HepG2 (cell line): Measurements from ENCODE around the gene TPRG1. TPM values are rescaled to one million over a fixed set of nuclear protein-coding genes. Genes with fewer than 3 reads are reported as not detected.

Experiments used
- MXD4 ChIP-seq: IDR thresholded peaks from 2 replicates; pipeline ENCODE4 v1.6.1; 2016; ENCODE audit warnings: mild to moderate bottlenecking, missing biosample characterization, missing genetic modification reagents
- PHB2 ChIP-seq: fragments of 450-650 bp; IDR thresholded peaks from 2 replicates; pipeline ENCODE4 v1.6.1; 2018; ENCODE audit not compliant: partially characterized antibody
- POLR2A ChIP-seq, 2 experiments: IDR thresholded peaks; 2 replicates each; pipeline ENCODE4 v1.6.1; 2011; ENCODE audit warnings: low read depth in 2 of 2, low read length in 2 of 2, mild to moderate bottlenecking in 1 of 2, moderate library complexity in 1 of 2; ENCODE audit not compliant: insufficient read depth in 1 of 2
- SOX5 ChIP-seq: IDR thresholded peaks from 2 replicates; pipeline ENCODE4 v1.6.1; 2016; ENCODE audit warnings: borderline replicate concordance
- STAT5B ChIP-seq: sonication (generic); formaldehyde crosslinking; IDR thresholded peaks from 2 replicates; pipeline ENCODE4 v1.4.0; 2020; ENCODE audit warnings: missing genetic modification reagents
- ZNF317 ChIP-seq: sonication (generic); formaldehyde crosslinking; IDR thresholded peaks from 2 replicates; pipeline ENCODE4 v1.5.0; 2020; ENCODE audit warnings: mild to moderate bottlenecking, missing genetic modification reagents
- ZNF562 ChIP-seq: sonication (generic); formaldehyde crosslinking; IDR thresholded peaks from 2 replicates; pipeline ENCODE4 v1.8.0; 2022; ENCODE audit warnings: missing genetic modification reagents, borderline replicate concordance
- ZNF652 ChIP-seq: IDR thresholded peaks from 2 replicates; pipeline ENCODE4 v1.6.1; 2016; ENCODE audit warnings: low read depth, borderline replicate concordance
- polyA plus RNA-seq, 8 experiments: library from polyadenylated mRNA; depleted of rRNA in 3 of 8; stranded (reverse) in 7 of 8; unstranded in 1 of 8; fragments of >200 nt; fragmentation: Illumina TruSeq in 4 of 8; extraction: Trizol in 4 of 8; gene quantifications; 2 replicates each; pipeline versions ENCODE4 v1.2.1 to v1.2.3, GENCODE V29; 2011 to 2016; ENCODE audit warnings: low read depth in 4 of 8, missing spikeins in 1 of 8, mixed read lengths in 1 of 8; ENCODE audit not compliant: insufficient read depth in 1 of 8
- total RNA-seq, 5 experiments: library from RNA; depleted of rRNA; stranded (reverse); fragments of >200 nt; fragmentation: Illumina TruSeq; extraction: Trizol; gene quantifications; 2 replicates each; pipeline ENCODE4 v1.2.3, GENCODE V29; 2016; ENCODE audit warnings: low read depth in 1 of 5
- TF ChIP-seq, protein P1 (sequence below): sonication (generic); formaldehyde crosslinking; IDR thresholded peaks from 2 replicates; pipeline ENCODE4 v1.8.1; 2023; ENCODE audit warnings: mild to moderate bottlenecking, inconsistent platforms, moderate library complexity, missing genetic modification reagents, borderline replicate concordance
- TF ChIP-seq, protein P2 (sequence below): sonication (generic); formaldehyde crosslinking; conservative IDR thresholded peaks from 2 replicates; pipeline ENCODE4 v1.4.0; 2020; ENCODE audit warnings: mild to moderate bottlenecking, missing genetic modification reagents, moderate library complexity
- TF ChIP-seq, protein P3 (sequence below): sonication (generic); formaldehyde crosslinking; IDR thresholded peaks from 2 replicates; pipeline ENCODE4 v1.4.0; 2020; ENCODE audit warnings: mild to moderate bottlenecking, missing genetic modification reagents
- TF ChIP-seq, protein P4 (sequence below): sonication (generic); formaldehyde crosslinking; IDR thresholded peaks from 2 replicates; pipeline ENCODE4 v1.4.0; 2020; ENCODE audit warnings: mild to moderate bottlenecking, low read depth, missing genetic modification reagents
- TF ChIP-seq, protein P5 (sequence below): sonication (generic); formaldehyde crosslinking; IDR thresholded peaks from 2 replicates; pipeline ENCODE4 v1.8.1; 2022; ENCODE audit warnings: low read depth, mild to moderate bottlenecking, missing genetic modification reagents
- TF ChIP-seq, protein P6 (sequence below): sonication (generic); formaldehyde crosslinking; IDR thresholded peaks from 2 replicates; pipeline ENCODE4; 2020; ENCODE audit warnings: missing genetic modification reagents, mild to moderate bottlenecking, borderline replicate concordance

The TPRG1 gene
- total and polyA plus RNA-seq, 2 of the 13 experiments (the other 11 are each of a cell fraction or from before 2014, with no cell fraction given), result 0.17 TPM; not detected in 1

DNA sequence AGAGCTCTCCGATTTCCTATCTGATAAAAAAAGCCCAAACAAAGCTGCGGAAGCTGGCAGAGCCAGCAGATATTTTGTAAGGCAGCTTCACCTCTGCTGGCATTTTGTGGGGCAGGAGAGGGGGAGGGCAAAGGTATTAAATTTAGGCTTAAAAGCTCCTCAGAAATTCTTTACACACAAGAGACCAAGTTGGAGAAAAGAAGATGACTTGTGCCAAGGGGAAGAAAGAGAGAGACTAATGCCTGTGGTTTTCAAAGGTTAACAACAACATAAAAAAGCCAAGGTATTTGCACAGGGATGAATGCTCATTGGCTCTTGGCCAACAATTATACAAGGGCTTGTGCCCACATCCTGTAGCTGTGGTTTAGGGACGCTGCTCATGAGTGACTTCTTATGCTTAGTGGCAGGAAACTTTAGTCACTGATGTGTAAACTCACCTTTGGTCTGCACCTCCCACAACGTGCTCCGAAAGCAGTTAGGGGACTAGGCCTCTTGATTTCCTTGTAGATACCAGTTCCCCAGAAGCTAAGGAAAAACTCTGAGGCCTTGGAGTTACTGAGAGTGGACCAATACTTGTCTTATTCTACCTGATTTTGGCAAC lies 152.9 kb downstream of the TPRG1 start (continued):
- TF ChIP-seq, protein P1, sequence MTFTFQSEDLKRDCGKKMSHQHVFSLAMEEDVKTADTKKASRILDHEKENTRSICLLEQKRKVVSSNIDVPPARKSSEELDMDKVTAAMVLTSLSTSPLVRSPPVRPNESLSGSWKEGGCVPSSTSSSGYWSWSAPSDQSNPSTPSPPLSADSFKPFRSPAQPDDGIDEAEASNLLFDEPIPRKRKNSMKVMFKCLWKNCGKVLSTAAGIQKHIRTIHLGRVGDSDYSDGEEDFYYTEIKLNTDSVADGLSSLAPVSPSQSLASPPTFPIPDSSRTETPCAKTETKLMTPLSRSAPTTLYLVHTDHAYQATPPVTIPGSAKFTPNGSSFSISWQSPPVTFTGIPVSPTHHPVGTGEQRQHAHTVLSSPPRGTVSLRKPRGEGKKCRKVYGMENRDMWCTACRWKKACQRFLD (CRISPR knock-in tag), result no peak
- TF ChIP-seq, protein P2, sequence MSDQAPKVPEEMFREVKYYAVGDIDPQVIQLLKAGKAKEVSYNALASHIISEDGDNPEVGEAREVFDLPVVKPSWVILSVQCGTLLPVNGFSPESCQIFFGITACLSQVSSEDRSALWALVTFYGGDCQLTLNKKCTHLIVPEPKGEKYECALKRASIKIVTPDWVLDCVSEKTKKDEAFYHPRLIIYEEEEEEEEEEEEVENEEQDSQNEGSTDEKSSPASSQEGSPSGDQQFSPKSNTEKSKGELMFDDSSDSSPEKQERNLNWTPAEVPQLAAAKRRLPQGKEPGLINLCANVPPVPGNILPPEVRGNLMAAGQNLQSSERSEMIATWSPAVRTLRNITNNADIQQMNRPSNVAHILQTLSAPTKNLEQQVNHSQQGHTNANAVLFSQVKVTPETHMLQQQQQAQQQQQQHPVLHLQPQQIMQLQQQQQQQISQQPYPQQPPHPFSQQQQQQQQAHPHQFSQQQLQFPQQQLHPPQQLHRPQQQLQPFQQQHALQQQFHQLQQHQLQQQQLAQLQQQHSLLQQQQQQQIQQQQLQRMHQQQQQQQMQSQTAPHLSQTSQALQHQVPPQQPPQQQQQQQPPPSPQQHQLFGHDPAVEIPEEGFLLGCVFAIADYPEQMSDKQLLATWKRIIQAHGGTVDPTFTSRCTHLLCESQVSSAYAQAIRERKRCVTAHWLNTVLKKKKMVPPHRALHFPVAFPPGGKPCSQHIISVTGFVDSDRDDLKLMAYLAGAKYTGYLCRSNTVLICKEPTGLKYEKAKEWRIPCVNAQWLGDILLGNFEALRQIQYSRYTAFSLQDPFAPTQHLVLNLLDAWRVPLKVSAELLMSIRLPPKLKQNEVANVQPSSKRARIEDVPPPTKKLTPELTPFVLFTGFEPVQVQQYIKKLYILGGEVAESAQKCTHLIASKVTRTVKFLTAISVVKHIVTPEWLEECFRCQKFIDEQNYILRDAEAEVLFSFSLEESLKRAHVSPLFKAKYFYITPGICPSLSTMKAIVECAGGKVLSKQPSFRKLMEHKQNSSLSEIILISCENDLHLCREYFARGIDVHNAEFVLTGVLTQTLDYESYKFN, result peak; percentile 51; the same call in 1 of the 2 replicates
- TF ChIP-seq SOX5 (CRISPR knock-in tag) (peak; percentile 54; the same call in 1 of the 2 replicates), PHB2 (no peak), POLR2A (IDR thresholded peaks at IDR 0.05; ENCODE audit: insufficient read depth in 1 of 2, low read depth in 2 of 2, low read length in 2 of 2) (no peak), STAT5B (CRISPR knock-in tag) (no peak), ZNF317 (CRISPR knock-in tag) (no peak), MXD4 (CRISPR knock-in tag) (no peak), ZNF652 (CRISPR knock-in tag) (peak; percentile 24; the same call in 1 of the 2 replicates), ZNF562 (CRISPR knock-in tag) (no peak)
- TF ChIP-seq, protein P3, sequence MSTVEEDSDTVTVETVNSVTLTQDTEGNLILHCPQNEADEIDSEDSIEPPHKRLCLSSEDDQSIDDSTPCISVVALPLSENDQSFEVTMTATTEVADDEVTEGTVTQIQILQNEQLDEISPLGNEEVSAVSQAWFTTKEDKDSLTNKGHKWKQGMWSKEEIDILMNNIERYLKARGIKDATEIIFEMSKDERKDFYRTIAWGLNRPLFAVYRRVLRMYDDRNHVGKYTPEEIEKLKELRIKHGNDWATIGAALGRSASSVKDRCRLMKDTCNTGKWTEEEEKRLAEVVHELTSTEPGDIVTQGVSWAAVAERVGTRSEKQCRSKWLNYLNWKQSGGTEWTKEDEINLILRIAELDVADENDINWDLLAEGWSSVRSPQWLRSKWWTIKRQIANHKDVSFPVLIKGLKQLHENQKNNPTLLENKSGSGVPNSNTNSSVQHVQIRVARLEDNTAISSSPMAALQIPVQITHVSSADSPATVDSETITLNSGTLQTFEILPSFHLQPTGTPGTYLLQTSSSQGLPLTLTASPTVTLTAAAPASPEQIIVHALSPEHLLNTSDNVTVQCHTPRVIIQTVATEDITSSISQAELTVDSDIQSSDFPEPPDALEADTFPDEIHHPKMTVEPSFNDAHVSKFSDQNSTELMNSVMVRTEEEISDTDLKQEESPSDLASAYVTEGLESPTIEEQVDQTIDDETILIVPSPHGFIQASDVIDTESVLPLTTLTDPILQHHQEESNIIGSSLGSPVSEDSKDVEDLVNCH, result no peak
- TF ChIP-seq, protein P4, sequence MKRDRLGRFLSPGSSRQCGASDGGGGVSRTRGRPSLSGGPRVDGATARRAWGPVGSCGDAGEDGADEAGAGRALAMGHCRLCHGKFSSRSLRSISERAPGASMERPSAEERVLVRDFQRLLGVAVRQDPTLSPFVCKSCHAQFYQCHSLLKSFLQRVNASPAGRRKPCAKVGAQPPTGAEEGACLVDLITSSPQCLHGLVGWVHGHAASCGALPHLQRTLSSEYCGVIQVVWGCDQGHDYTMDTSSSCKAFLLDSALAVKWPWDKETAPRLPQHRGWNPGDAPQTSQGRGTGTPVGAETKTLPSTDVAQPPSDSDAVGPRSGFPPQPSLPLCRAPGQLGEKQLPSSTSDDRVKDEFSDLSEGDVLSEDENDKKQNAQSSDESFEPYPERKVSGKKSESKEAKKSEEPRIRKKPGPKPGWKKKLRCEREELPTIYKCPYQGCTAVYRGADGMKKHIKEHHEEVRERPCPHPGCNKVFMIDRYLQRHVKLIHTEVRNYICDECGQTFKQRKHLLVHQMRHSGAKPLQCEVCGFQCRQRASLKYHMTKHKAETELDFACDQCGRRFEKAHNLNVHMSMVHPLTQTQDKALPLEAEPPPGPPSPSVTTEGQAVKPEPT, result no peak
- TF ChIP-seq, protein P5, sequence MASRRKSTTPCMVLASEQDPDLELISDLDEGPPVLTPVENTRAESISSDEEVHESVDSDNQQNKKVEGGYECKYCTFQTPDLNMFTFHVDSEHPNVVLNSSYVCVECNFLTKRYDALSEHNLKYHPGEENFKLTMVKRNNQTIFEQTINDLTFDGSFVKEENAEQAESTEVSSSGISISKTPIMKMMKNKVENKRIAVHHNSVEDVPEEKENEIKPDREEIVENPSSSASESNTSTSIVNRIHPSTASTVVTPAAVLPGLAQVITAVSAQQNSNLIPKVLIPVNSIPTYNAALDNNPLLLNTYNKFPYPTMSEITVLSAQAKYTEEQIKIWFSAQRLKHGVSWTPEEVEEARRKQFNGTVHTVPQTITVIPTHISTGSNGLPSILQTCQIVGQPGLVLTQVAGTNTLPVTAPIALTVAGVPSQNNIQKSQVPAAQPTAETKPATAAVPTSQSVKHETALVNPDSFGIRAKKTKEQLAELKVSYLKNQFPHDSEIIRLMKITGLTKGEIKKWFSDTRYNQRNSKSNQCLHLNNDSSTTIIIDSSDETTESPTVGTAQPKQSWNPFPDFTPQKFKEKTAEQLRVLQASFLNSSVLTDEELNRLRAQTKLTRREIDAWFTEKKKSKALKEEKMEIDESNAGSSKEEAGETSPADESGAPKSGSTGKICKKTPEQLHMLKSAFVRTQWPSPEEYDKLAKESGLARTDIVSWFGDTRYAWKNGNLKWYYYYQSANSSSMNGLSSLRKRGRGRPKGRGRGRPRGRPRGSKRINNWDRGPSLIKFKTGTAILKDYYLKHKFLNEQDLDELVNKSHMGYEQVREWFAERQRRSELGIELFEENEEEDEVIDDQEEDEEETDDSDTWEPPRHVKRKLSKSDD, result no peak
- TF ChIP-seq, protein P6, sequence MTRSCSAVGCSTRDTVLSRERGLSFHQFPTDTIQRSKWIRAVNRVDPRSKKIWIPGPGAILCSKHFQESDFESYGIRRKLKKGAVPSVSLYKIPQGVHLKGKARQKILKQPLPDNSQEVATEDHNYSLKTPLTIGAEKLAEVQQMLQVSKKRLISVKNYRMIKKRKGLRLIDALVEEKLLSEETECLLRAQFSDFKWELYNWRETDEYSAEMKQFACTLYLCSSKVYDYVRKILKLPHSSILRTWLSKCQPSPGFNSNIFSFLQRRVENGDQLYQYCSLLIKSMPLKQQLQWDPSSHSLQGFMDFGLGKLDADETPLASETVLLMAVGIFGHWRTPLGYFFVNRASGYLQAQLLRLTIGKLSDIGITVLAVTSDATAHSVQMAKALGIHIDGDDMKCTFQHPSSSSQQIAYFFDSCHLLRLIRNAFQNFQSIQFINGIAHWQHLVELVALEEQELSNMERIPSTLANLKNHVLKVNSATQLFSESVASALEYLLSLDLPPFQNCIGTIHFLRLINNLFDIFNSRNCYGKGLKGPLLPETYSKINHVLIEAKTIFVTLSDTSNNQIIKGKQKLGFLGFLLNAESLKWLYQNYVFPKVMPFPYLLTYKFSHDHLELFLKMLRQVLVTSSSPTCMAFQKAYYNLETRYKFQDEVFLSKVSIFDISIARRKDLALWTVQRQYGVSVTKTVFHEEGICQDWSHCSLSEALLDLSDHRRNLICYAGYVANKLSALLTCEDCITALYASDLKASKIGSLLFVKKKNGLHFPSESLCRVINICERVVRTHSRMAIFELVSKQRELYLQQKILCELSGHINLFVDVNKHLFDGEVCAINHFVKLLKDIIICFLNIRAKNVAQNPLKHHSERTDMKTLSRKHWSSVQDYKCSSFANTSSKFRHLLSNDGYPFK (CRISPR knock-in tag), result no peak
